ENCODE data around the gene ZNF217.

DNA sequence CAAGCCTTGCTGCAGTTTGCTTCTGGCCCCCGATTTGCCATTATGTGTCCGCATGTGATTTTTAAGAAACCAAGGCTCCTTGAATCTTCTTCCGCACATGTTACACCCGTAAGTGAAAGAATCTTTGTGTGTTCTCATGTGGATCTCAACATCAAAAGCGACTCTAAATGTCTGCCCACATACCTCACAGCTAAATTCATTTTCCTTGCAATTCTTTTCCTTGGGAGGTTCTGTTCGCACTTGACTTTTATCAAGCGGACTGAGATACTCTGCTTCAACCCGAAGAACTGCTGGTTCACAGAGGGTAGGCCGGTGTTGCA, 11.4 kb downstream of the ZNF217 start:
- TF ChIP-seq, protein P1, sequence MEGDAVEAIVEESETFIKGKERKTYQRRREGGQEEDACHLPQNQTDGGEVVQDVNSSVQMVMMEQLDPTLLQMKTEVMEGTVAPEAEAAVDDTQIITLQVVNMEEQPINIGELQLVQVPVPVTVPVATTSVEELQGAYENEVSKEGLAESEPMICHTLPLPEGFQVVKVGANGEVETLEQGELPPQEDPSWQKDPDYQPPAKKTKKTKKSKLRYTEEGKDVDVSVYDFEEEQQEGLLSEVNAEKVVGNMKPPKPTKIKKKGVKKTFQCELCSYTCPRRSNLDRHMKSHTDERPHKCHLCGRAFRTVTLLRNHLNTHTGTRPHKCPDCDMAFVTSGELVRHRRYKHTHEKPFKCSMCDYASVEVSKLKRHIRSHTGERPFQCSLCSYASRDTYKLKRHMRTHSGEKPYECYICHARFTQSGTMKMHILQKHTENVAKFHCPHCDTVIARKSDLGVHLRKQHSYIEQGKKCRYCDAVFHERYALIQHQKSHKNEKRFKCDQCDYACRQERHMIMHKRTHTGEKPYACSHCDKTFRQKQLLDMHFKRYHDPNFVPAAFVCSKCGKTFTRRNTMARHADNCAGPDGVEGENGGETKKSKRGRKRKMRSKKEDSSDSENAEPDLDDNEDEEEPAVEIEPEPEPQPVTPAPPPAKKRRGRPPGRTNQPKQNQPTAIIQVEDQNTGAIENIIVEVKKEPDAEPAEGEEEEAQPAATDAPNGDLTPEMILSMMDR (conservative IDR thresholded peaks at IDR 0.05 in 1 of 2, IDR thresholded peaks at IDR 0.05 in 1 of 2; ENCODE audit: low read depth in 1 of 2, low read length in 2 of 2) = no peak
- TF ChIP-seq EZH2 (IDR thresholded peaks at IDR 0.05; ENCODE audit: low read length, missing control alignments) = no peak

Measured in fibroblast of lung (primary cell).